ENCODE results near the gene ADGRF3.

DNA sequence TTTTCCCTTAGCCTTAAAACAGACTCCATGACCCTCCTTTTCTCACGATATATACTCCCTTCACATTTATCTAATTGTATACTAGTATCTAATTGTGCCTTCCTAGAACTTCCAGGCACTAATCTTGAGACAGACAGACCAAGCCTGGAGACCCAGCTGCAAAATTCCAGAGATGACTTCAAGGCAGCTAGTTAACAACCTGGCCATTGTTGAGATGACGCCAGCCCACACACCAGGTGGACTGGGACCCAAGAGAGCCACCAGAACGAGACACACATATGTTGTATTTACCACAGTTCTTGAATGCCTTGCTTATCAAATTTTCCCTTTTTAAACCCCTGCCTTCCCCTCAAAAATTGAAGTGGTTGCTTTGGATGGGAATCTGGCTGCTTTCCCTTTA lies 49.5 kb downstream of the ADGRF3 start:
- TF ChIP-seq, protein P1, sequence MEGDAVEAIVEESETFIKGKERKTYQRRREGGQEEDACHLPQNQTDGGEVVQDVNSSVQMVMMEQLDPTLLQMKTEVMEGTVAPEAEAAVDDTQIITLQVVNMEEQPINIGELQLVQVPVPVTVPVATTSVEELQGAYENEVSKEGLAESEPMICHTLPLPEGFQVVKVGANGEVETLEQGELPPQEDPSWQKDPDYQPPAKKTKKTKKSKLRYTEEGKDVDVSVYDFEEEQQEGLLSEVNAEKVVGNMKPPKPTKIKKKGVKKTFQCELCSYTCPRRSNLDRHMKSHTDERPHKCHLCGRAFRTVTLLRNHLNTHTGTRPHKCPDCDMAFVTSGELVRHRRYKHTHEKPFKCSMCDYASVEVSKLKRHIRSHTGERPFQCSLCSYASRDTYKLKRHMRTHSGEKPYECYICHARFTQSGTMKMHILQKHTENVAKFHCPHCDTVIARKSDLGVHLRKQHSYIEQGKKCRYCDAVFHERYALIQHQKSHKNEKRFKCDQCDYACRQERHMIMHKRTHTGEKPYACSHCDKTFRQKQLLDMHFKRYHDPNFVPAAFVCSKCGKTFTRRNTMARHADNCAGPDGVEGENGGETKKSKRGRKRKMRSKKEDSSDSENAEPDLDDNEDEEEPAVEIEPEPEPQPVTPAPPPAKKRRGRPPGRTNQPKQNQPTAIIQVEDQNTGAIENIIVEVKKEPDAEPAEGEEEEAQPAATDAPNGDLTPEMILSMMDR (IDR thresholded peaks at IDR 0.05) = no peak
- no peak for TF ChIP-seq POLR2A (IDR thresholded peaks at IDR 0.05)

Measured in uterus (tissue), 2 donors.